PC-9 (cell line): ENCODE data around the gene GALNT10. TPM values are rescaled to one million over a fixed set of nuclear protein-coding genes. Genes with fewer than 3 reads are reported as not detected.

Experiments used
- BruUV-seq: library from RNA; stranded (reverse); fragments of 400-500 nt; replicated peaks from 2 replicates; lab custom pipeline; 2021; lab: Mats Ljungman, UMichigan
- CTCF ChIA-PET: fragments of 300-600 bp; sonication (Branson Sonifier 250); formaldehyde crosslinking; loops from one replicate; lab custom pipeline; 2022; ENCODE audit warnings: antibody characterized with exemption; lab: Charles Lee
- POLR2A ChIA-PET: fragments of 300-600 bp; sonication (Branson Sonifier 250); formaldehyde crosslinking; loops from one replicate; lab custom pipeline; 2022; ENCODE audit warnings: antibody characterized with exemption; ENCODE audit not compliant: unreplicated experiment; lab: Charles Lee
- DNase-seq, 2 experiments: peaks; one replicate each; pipeline versions ENCODE4 v3.0.0 to v3.0.0-alpha.2; 2015 to 2022; ENCODE audit warnings: mixed read lengths in 1 of 2
- H2AFZ ChIP-seq: fragments of 200-600 bp; sonication (generic); 2 replicates; pipeline ENCODE4 v1.8.1; 2017; ENCODE audit warnings: antibody characterized with exemption
- H3F3A ChIP-seq: fragments of 200-600 bp; sonication (generic); 2 replicates; pipeline ENCODE4 v1.8.1; 2017; ENCODE audit warnings: antibody characterized with exemption, mild to moderate bottlenecking, low read depth; ENCODE audit not compliant: insufficient read depth
- H3K27ac ChIP-seq: fragments of 200-600 bp; sonication (generic); 2 replicates; pipeline ENCODE4 v1.6.1; 2016; ENCODE audit warnings: mixed run types
- H3K27me3 ChIP-seq: fragments of 200-600 bp; sonication (generic); 2 replicates; pipeline ENCODE4 v1.6.1; 2016; ENCODE audit warnings: low read depth, mixed run types; ENCODE audit not compliant: insufficient read depth
- H3K36me3 ChIP-seq: fragments of 200-600 bp; sonication (generic); 2 replicates; pipeline ENCODE4 v1.6.1; 2016; ENCODE audit warnings: low read depth, mixed run types
- H3K4me1 ChIP-seq: fragments of 200-600 bp; sonication (generic); replicated peaks from 2 replicates; pipeline ENCODE4 v1.6.1; 2016; ENCODE audit warnings: mixed run types; ENCODE audit not compliant: insufficient read depth
- H3K4me2 ChIP-seq: fragments of 200-600 bp; sonication (generic); 2 replicates; pipeline ENCODE4 v1.6.1; 2017; ENCODE audit warnings: mixed run types
- H3K4me3 ChIP-seq: fragments of 200-600 bp; sonication (generic); 2 replicates; pipeline ENCODE4 v1.6.1; 2016; ENCODE audit warnings: mixed run types
- H3K79me2 ChIP-seq: fragments of 200-600 bp; sonication (generic); 2 replicates; pipeline ENCODE4 v1.6.1; 2017; ENCODE audit warnings: low read depth, mixed run types
- H3K9me2 ChIP-seq: fragments of 200-600 bp; sonication (generic); 2 replicates; pipeline ENCODE4 v1.8.1; 2017; ENCODE audit warnings: mild to moderate bottlenecking; ENCODE audit not compliant: insufficient read depth
- H3K9me3 ChIP-seq: fragments of 200-600 bp; sonication (generic); 2 replicates; pipeline ENCODE4 v1.8.1; 2016; ENCODE audit warnings: low read depth; ENCODE audit not compliant: insufficient read depth
- H4K20me1 ChIP-seq: fragments of 200-600 bp; sonication (generic); 2 replicates; pipeline ENCODE4 v1.8.1; 2017; ENCODE audit not compliant: insufficient read depth
- CTCF ChIP-seq: fragments of 200-600 bp; sonication (generic); conservative IDR thresholded peaks from 2 replicates; pipeline ENCODE4 v1.6.1; 2017; ENCODE audit warnings: mixed run types, antibody characterized with exemption, mild to moderate bottlenecking, moderate library complexity
- EZH2 ChIP-seq: fragments of 200-600 bp; sonication (generic); IDR thresholded peaks from 2 replicates; pipeline ENCODE4 v1.8.0; 2017; ENCODE audit warnings: antibody characterized with exemption, low read depth
- intact Hi-C: fragments of 100-400 bp; cut with micrococcal nuclease; formaldehyde crosslinking; loops from one replicate; pipeline ENCODE4 v1.10.0; 2022; ENCODE audit not compliant: unreplicated experiment
- total RNA-seq: library from RNA; stranded (reverse); gene quantifications from 2 replicates; pipeline ENCODE4 v1.2.3, GENCODE V29; 2021

Gene GALNT10
- total RNA-seq, 1 experiment from 2014 or later, result 101 TPM

DNA sequence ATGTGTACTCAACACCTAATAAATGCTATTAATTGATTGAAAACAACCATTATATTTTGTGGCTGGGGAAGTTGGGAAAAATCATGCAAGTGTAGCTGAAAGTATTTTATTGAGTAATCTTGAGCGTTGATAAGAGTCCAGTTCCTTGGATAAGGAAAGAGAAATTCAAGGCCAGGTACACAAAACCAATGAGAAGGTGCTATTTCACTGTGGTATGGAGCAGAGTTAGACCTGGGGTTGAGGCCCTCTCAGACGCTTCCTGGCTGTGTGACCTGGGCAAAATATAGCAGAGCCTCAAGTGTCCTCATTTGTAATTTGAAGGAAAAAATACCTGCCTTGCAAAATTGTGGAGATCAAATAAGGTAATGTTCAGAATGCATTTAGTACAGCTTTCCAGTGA lies 50.1 kb downstream of the GALNT10 start:
- Histone ChIP-seq H3K4me2 (no peak overlapping the region), H3K27me3 (no peaks in the 10 kb centered on the region), H3K36me3 (no peaks in the 10 kb centered on the region), H3K9me3 (no peaks in the 10 kb centered on the region), H3K27ac (no peak overlapping the region), H3K4me3 (no peak overlapping the region), H2AFZ (no peak overlapping the region), H4K20me1 (0 out of 2 replicates have a peak, but pooled peaks cover 5% of the 10 kb centered on the region), H3K4me1 (no peaks in the 10 kb centered on the region), H3K79me2 (peaks cover 71% of the 10 kb centered on the region), H3K9me2 (no peaks in the 10 kb centered on the region), H3F3A (no peaks in the 10 kb centered on the region)
- no peak for TF ChIP-seq CTCF
- no peak for TF ChIP-seq EZH2
- POLR2A ChIA-PET, result no interaction called here
- CTCF ChIA-PET, result no interaction called here
- intact Hi-C loops, result no loop called here
- DNase-seq, result no peak
- BruUV-seq, result no TSS peak

DNA sequence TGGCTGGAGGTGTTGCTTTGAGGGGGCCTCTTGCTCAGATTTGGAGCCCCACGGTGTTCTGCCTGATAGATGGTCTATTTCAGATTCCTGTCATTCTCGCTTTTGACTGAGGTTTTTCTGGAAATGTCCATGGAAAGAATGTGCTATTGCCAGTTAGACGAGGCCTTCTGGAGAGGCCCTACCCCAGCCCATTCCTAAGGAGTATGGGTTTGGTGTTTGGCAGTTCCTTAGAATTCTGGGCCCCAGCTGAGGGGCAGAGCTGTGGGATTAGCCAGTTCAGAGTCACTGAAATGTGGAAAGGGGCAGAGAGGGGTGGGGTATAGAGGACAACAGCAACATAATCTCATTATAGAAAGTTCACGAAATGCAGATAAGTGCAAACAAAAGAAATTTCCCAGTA lies 50.5 kb downstream of the GALNT10 start:
- Histone ChIP-seq H3K27ac (no peak overlapping the region), H3K4me3 (no peak overlapping the region), H3K79me2 (peaks cover 71% of the 10 kb centered on the region), H2AFZ (no peak overlapping the region), H3K36me3 (no peaks in the 10 kb centered on the region), H3K9me2 (no peaks in the 10 kb centered on the region), H3K4me1 (no peaks in the 10 kb centered on the region), H3K9me3 (no peaks in the 10 kb centered on the region), H3K4me2 (no peak overlapping the region), H3K27me3 (no peaks in the 10 kb centered on the region), H4K20me1 (0 out of 2 replicates have a peak, but pooled peaks cover 5% of the 10 kb centered on the region), H3F3A (no peaks in the 10 kb centered on the region)
- DNase-seq, result no peak
- no peak for TF ChIP-seq EZH2
- TF ChIP-seq CTCF, result no peak
- ChIA-PET POLR2A (no interaction called here), CTCF (no interaction called here)
- no TSS peak for BruUV-seq
- intact Hi-C loops, result no loop called here

DNA sequence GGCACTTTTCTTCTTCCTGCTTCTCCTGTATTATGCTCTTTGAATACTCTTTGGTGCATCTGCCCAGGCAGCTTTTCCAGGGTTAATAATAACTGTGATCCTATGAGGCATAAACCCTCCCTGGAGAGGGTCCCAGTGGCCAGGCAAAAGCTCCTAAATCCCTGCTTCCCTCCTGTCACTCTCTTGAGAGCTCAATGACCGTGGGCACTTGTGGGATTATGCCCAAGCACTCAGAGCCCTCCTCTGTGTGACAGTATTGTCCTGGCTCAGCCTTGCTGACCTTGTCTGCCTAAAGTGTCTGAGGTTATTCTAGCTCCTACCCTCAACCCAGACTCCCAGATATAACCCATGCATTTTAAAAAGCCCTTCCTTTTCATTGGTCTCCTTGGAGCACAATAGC lies 51.9 kb downstream of the GALNT10 start:
- CTCF ChIA-PET, result no interaction called here
- Histone ChIP-seq H3K36me3 (no peaks in the 10 kb centered on the region), H3K4me3 (no peak overlapping the region), H3K9me2 (no peaks in the 10 kb centered on the region), H3K4me1 (no peaks in the 10 kb centered on the region), H3F3A (no peaks in the 10 kb centered on the region), H3K27me3 (no peaks in the 10 kb centered on the region), H3K4me2 (no peak overlapping the region), H4K20me1 (0 out of 2 replicates have a peak, but pooled peaks cover 5% of the 10 kb centered on the region), H2AFZ (no peak overlapping the region), H3K27ac (no peak overlapping the region), H3K9me3 (no peaks in the 10 kb centered on the region), H3K79me2 (peaks cover 62% of the 10 kb centered on the region)
- TF ChIP-seq CTCF, result no peak
- TF ChIP-seq EZH2, result no peak
- POLR2A ChIA-PET, result no interaction called here
- intact Hi-C loops, result no loop called here
- no TSS peak for BruUV-seq
- no peak for DNase-seq
